ENCODE measurements around the gene ACP5.
"Not testable (repeated sequence)": the region's sequence is repeated elsewhere in the genome, so short reads cannot be mapped to it uniquely, and the experiment has no call there.

The ACP5 gene

GRCh38 chr19:11611730-11612129 lies 34.3 kb upstream of the ACP5 start:
- TF ChIP-seq EZH2phosphoT487 (IDR thresholded peaks at IDR 0.05; ENCODE audit: borderline replicate concordance) (no peak), CTCF (conservative IDR thresholded peaks at IDR 0.05; ENCODE audit: low read length) (no peak)
- peaks cover 8% of the 10 kb centered on the region; the same call in 1 of the 2 replicates for H3K9me3 ChIP-seq (ENCODE audit: insufficient read depth, low read depth, low read length)
- peaks cover 27% of the 10 kb centered on the region for H3K36me3 ChIP-seq (ENCODE audit: insufficient read depth, low read length)
- H3K9me2 ChIP-seq (replicated peaks; ENCODE audit: low read depth, low read length): no peaks in the 10 kb centered on the region
- H3K4me2 ChIP-seq (ENCODE audit: low read depth, low read length, poor library complexity, severe bottlenecking): no peak overlapping the region
- no peak overlapping the region for H3K4me3 ChIP-seq (ENCODE audit: low read length, poor library complexity, severe bottlenecking)
- no peak overlapping the region for H2AFZ ChIP-seq (ENCODE audit: low read length)
- H3K4me1 ChIP-seq (ENCODE audit: insufficient read depth, low read length, poor library complexity, severe bottlenecking): no peaks in the 10 kb centered on the region
- no peak overlapping the region for H3K9ac ChIP-seq (ENCODE audit: low read depth, low read length, poor library complexity, severe bottlenecking)
- peaks cover 9% of the 10 kb centered on the region; the same call in 1 of the 2 replicates for H3K79me2 ChIP-seq (ENCODE audit: insufficient read depth, low read length)
- H4K20me1 ChIP-seq (ENCODE audit: insufficient read depth, low read length, poor library complexity, severe bottlenecking): no peaks in the 10 kb centered on the region
- no peaks in the 10 kb centered on the region for H3F3A ChIP-seq (ENCODE audit: low read depth)
- no peaks in the 10 kb centered on the region for H3K27me3 ChIP-seq (ENCODE audit: insufficient read depth, low read length, poor library complexity, severe bottlenecking)

GRCh38 chr19:11606484-11606883 lies 29.0 kb upstream of the ACP5 start:
- TF ChIP-seq CTCF (conservative IDR thresholded peaks at IDR 0.05; ENCODE audit: low read length): no peak
- no peak for TF ChIP-seq EZH2phosphoT487 (IDR thresholded peaks at IDR 0.05; ENCODE audit: borderline replicate concordance)
- H3K9me2 ChIP-seq (replicated peaks; ENCODE audit: low read depth, low read length): no peaks in the 10 kb centered on the region
- no peak overlapping the region for H3K9ac ChIP-seq (ENCODE audit: low read depth, low read length, poor library complexity, severe bottlenecking)
- H2AFZ ChIP-seq (ENCODE audit: low read length): no peak overlapping the region
- H3K79me2 ChIP-seq (ENCODE audit: insufficient read depth, low read length): peaks cover 42% of the 10 kb centered on the region; the same call in 1 of the 2 replicates
- H3K9me3 ChIP-seq (ENCODE audit: insufficient read depth, low read depth, low read length): peaks cover 18% of the 10 kb centered on the region; the same call in 1 of the 2 replicates
- peaks cover 10% of the 10 kb centered on the region for H4K20me1 ChIP-seq (ENCODE audit: insufficient read depth, low read length, poor library complexity, severe bottlenecking)
- no peaks in the 10 kb centered on the region for H3K27me3 ChIP-seq (ENCODE audit: insufficient read depth, low read length, poor library complexity, severe bottlenecking)
- H3K4me2 ChIP-seq (ENCODE audit: low read depth, low read length, poor library complexity, severe bottlenecking): no peak overlapping the region
- H3K36me3 ChIP-seq (ENCODE audit: insufficient read depth, low read length): peaks cover 14% of the 10 kb centered on the region; the same call in 1 of the 2 replicates
- no peaks in the 10 kb centered on the region for H3K4me1 ChIP-seq (ENCODE audit: insufficient read depth, low read length, poor library complexity, severe bottlenecking)
- H3K4me3 ChIP-seq (ENCODE audit: low read length, poor library complexity, severe bottlenecking): no peak overlapping the region
- H3F3A ChIP-seq (ENCODE audit: low read depth): no peaks in the 10 kb centered on the region

DNA sequence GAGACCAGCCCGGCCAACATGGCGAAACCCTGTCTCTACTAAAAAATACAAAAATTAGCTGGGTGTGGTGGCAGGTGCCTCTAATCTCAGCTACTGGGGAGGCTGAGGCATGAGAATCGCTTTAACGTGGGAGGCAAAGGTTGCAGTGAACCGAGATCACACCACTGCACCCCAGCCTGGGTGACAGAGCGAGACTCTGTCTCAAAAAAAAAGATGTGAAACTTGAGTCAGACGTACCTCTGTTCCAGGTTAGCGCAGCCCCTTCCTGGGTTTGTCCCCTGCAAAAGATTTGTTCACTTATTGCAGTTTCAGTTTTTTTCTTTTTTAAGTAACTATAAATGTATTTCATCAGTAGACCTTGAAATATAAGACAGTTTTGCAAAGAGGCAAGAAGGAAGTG lies 22.3 kb upstream of the ACP5 start:
- H3K4me2 ChIP-seq (ENCODE audit: low read depth, low read length, poor library complexity, severe bottlenecking): peak overlapping the region; percentile 95
- peaks cover 71% of the 10 kb centered on the region for H3K79me2 ChIP-seq (ENCODE audit: insufficient read depth, low read length)
- not testable (repeated sequence) for H3K36me3 ChIP-seq (ENCODE audit: insufficient read depth, low read length)

GRCh38 chr19:11598746-11599145 lies 21.3 kb upstream of the ACP5 start:
- Histone ChIP-seq H3K4me1 (ENCODE audit: insufficient read depth, low read length, poor library complexity, severe bottlenecking) (peaks cover 29% of the 10 kb centered on the region), H4K20me1 (ENCODE audit: insufficient read depth, low read length, poor library complexity, severe bottlenecking) (peaks cover 46% of the 10 kb centered on the region), H3K9me2 (replicated peaks; ENCODE audit: low read depth, low read length) (no peaks in the 10 kb centered on the region), H3K9me3 (ENCODE audit: insufficient read depth, low read depth, low read length) (no peaks in the 10 kb centered on the region), H2AFZ (ENCODE audit: low read length) (no peak overlapping the region), H3K36me3 (ENCODE audit: insufficient read depth, low read length) (no peaks in the 10 kb centered on the region), H3K4me2 (ENCODE audit: low read depth, low read length, poor library complexity, severe bottlenecking) (peak overlapping the region; percentile 95), H3F3A (ENCODE audit: low read depth) (no peaks in the 10 kb centered on the region), H3K4me3 (ENCODE audit: low read length, poor library complexity, severe bottlenecking) (peak overlapping the region; percentile 90), H3K79me2 (ENCODE audit: insufficient read depth, low read length) (peaks cover 61% of the 10 kb centered on the region), H3K27me3 (ENCODE audit: insufficient read depth, low read length, poor library complexity, severe bottlenecking) (no peaks in the 10 kb centered on the region), H3K9ac (ENCODE audit: low read depth, low read length, poor library complexity, severe bottlenecking) (peak overlapping the region; percentile 91)
- TF ChIP-seq CTCF (conservative IDR thresholded peaks at IDR 0.05; ENCODE audit: low read length) (no peak), EZH2phosphoT487 (IDR thresholded peaks at IDR 0.05; ENCODE audit: borderline replicate concordance) (no peak)

More for the DNA sequence above, 22.3 kb upstream of the ACP5 start:
- not testable (repeated sequence) for H3K9me2 ChIP-seq (replicated peaks; ENCODE audit: low read depth, low read length); H3K9me3 ChIP-seq (ENCODE audit: insufficient read depth, low read depth, low read length); H3K27me3 ChIP-seq (ENCODE audit: insufficient read depth, low read length, poor library complexity, severe bottlenecking); H2AFZ ChIP-seq (ENCODE audit: low read length); H3F3A ChIP-seq (ENCODE audit: low read depth)
- peak overlapping the region; percentile 90 for H3K4me3 ChIP-seq (ENCODE audit: low read length, poor library complexity, severe bottlenecking)
- peaks cover 29% of the 10 kb centered on the region for H3K4me1 ChIP-seq (ENCODE audit: insufficient read depth, low read length, poor library complexity, severe bottlenecking)
- peak overlapping the region; percentile 91 for H3K9ac ChIP-seq (ENCODE audit: low read depth, low read length, poor library complexity, severe bottlenecking)
- peaks cover 46% of the 10 kb centered on the region for H4K20me1 ChIP-seq (ENCODE audit: insufficient read depth, low read length, poor library complexity, severe bottlenecking)
